ENCODE results near the gene SORBS1. TPM values are rescaled to one million over a fixed set of nuclear protein-coding genes. Genes with fewer than 3 reads are reported as not detected.

The SORBS1 gene
- total and polyA plus RNA-seq, 2 of the 13 experiments (the other 11 are each of a cell fraction or from before 2014, with no cell fraction given) = 16.8 to 39.8 TPM

DNA sequence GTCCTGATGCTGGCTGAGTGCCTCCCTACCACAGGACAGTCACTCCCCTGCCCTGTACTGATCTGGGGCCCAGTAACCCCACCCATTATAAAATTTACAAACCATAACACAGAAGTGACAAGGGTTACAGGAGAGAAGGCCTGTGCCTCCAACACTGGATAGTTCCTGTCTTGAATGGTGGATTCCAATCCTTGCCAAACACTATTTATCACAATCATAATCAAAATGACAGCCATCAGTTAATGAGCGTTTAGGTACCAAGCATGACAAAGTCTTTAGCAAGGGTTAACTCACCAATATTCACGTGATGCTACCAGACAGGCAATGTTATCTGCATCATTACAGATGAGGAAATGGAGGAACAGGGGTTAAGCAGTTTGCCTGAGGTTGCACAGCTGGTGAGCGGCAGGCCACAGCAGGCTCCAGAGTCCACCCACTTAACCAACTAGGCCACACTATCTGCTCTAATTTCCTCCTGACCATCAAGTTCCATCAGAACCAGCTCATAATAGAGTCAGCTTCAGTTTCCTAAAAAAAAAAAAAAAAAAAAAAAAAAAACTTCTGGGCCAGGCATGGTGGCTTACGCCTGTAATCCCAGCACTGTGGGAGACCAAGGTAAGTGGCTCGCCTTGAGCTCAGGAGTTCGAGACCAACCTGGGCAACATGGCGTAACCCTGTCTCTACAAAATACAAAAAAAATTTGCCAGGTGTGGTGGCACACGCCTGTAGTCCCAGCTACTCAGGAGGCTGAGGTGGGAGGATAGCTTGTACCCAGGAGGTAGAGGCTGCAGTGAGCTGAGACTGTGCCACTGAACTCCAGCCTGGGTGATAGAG lies 284.6 kb downstream of the SORBS1 start:
- FAIRE-seq = no peak
- TF ChIP-seq ZNF713 (CRISPR knock-in tag; IDR thresholded peaks at IDR 0.05) (no peak), ZNF652 (CRISPR knock-in tag; IDR thresholded peaks at IDR 0.05; ENCODE audit: borderline replicate concordance, low read depth) (peak; percentile 55; the same call in 1 of the 2 replicates), ZFX (CRISPR knock-in tag; IDR thresholded peaks at IDR 0.05; ENCODE audit: low read depth) (0 out of 2 replicates have a peak, but pooled peaks have one; percentile 19), PHF21A (CRISPR knock-in tag; IDR thresholded peaks at IDR 0.05) (0 out of 2 replicates have a peak, but pooled peaks have one; percentile 22), ZNF563 (CRISPR knock-in tag; IDR thresholded peaks at IDR 0.05) (no peak), ZBTB38 (CRISPR knock-in tag; IDR thresholded peaks at IDR 0.05) (0 out of 2 replicates have a peak, but pooled peaks have one; percentile 28)
- TF ChIP-seq, protein P1, sequence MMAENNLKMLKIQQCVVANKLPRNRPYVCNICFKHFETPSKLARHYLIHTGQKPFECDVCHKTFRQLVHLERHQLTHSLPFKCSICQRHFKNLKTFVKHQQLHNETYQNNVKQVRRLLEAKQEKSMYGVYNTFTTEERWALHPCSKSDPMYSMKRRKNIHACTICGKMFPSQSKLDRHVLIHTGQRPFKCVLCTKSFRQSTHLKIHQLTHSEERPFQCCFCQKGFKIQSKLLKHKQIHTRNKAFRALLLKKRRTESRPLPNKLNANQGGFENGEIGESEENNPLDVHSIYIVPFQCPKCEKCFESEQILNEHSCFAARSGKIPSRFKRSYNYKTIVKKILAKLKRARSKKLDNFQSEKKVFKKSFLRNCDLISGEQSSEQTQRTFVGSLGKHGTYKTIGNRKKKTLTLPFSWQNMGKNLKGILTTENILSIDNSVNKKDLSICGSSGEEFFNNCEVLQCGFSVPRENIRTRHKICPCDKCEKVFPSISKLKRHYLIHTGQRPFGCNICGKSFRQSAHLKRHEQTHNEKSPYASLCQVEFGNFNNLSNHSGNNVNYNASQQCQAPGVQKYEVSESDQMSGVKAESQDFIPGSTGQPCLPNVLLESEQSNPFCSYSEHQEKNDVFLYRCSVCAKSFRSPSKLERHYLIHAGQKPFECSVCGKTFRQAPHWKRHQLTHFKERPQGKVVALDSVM (CRISPR knock-in tag; IDR thresholded peaks at IDR 0.05) = peak; percentile 73; the same call in 1 of the 2 replicates
- H3K79me2 ChIP-seq (ENCODE audit: insufficient read depth, low read length) = peaks cover 91% of the 10 kb centered on the region
- H3K4me1 ChIP-seq (ENCODE audit: insufficient read depth, low read length) = peaks cover 97% of the 10 kb centered on the region
- H3K9me3 ChIP-seq (ENCODE audit: low read length) = no peaks in the 10 kb centered on the region
- in situ Hi-C loops (cut with HindIII; ENCODE audit: extremely low pct_ligation_motif_present, low pct_unique_long_range_greater_than_20kb) = no loop called here
- no peak for ATAC-seq
- ChIA-PET POLR2A (interaction anchor here (5.9 kb wide), 1 partner anchor 13 kb away, joined by 41 read pairs; the partner anchor contains the start of gene PDLIM1), CTCF (ENCODE audit: low intra/inter-chr PET ratio, low total read pairs) (no interaction called here)
- 0 out of 2 replicates have a peak, but pooled peaks cover 12% of the 10 kb centered on the region for H4K20me1 ChIP-seq (ENCODE audit: insufficient read depth, low read length)
- no peak overlapping the region for H3K4me2 ChIP-seq (ENCODE audit: low read depth, low read length)
- no peak for DNase-seq (ENCODE audit: low spot score)
- peak overlapping the region; percentile 68 for H3K27ac ChIP-seq (ENCODE audit: extremely low read length, insufficient read depth, low read length)
- no peak overlapping the region for H2AFZ ChIP-seq (ENCODE audit: low read length)
- H3K9ac ChIP-seq (ENCODE audit: insufficient read depth, low read depth, low read length) = no peak overlapping the region
- 86% methylated on average over 8 of the region's 8 CpGs for WGBS (ENCODE audit: low lambda C conversion rate)
- intact Hi-C loops (cut with micrococcal nuclease; ENCODE audit: unreplicated experiment) = no loop called here
- peaks cover 0 to 4% of the 10 kb centered on the region in 2 experiments; a peak in 3 of 5 replicates for H3K36me3 ChIP-seq (replicated peaks in 1 of 2; ENCODE audit: control insufficient read depth in 1 of 2, insufficient read depth in 2 of 2, low read length in 2 of 2)
- no TSS peak for BruUV-seq (replicated peaks)
- no peak overlapping the region for H3K4me3 ChIP-seq (replicated peaks in 1 of 3; ENCODE audit: insufficient read depth in 1 of 3, low read depth in 2 of 3, low read length in 3 of 3)
- no peaks in the 10 kb centered on the region for H3K27me3 ChIP-seq (ENCODE audit: control insufficient read depth in 1 of 2, insufficient read depth in 2 of 2, low read length in 2 of 2)
